GOT3 (cell line): ENCODE data around the gene MTG1.
"Not testable (repeated sequence)": the region's sequence is repeated elsewhere in the genome, so short reads cannot be mapped to it uniquely, and the experiment has no call there.

Experiments
- DNase-seq: peaks from one replicate; lab custom pipeline; 2025; ENCODE audit warnings: mixed read lengths; lab: John Stamatoyannopoulos, UW

MTG1 gene

GRCh38 chr10:133466683-133467275, 72.8 kb downstream of the MTG1 start:
- DNase-seq = no peak

GRCh38 chr10:133467286-133467911, 73.4 kb downstream of the MTG1 start:
- no peak for DNase-seq

DNA sequence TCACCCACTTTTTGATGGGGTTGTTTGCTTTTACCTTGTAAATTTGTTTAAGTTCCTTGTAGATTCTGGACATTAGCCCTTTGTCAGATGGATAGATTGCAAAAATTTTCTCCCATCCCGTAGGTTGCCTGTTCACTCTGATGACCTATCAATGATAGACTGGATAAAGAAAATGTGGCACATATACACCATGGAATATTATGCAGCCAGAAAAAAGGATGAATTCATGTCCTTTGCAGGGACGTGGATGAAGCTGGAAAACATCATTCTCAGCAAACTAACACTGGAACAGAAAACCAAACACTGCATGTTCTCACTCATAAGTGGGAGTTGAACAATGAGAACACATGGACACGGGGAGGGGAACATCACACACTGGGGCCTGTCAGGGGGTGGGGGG, 75.2 kb downstream of the MTG1 start:
- not testable (repeated sequence) for DNase-seq

- DNase-seq = no peak
These were observed 77.5 kb downstream of the MTG1 start for GRCh38 chr10:133471300-133472109.
